ENCODE results near the gene STARD8.
A peak's percentile ranks its signal among the peaks of the same experiment; 100 is the strongest.
"Not testable (repeated sequence)": the region's sequence is repeated elsewhere in the genome, so short reads cannot be mapped to it uniquely, and the experiment has no call there.

Gene STARD8

GRCh38 chrX:68647156-68647957, at the start of gene STARD8:
TSS of gene STARD8 (plus strand) at chrX:68647666. CDS start at chrX:68647883, 217 bp downstream.
- DNase-seq (ENCODE audit: low read depth): peak; percentile 13

- no peak for DNase-seq (ENCODE audit: low read depth)
Measured at GRCh38 chrX:68598841-68599240, 48.6 kb upstream of the STARD8 start.

GRCh38 chrX:68599256-68600152, 48.0 kb upstream of the STARD8 start:
- DNase-seq (ENCODE audit: low read depth): no peak

- DNase-seq (ENCODE audit: low read depth): not testable (repeated sequence)
Measured at GRCh38 chrX:68604216-68604615, 43.2 kb upstream of the STARD8 start.

GRCh38 chrX:68614733-68615132, 32.7 kb upstream of the STARD8 start:
- DNase-seq (ENCODE audit: low read depth): not testable (repeated sequence)

GRCh38 chrX:68627986-68628385, 19.5 kb upstream of the STARD8 start:
- DNase-seq (ENCODE audit: low read depth): no peak

- not testable (repeated sequence) for DNase-seq (ENCODE audit: low read depth)
Measured at GRCh38 chrX:68629936-68630335, 17.5 kb upstream of the STARD8 start.

GRCh38 chrX:68631336-68631735, 16.1 kb upstream of the STARD8 start:
- peak; percentile 18 for DNase-seq (ENCODE audit: low read depth)

- no peak for DNase-seq (ENCODE audit: low read depth)
Measured at GRCh38 chrX:68632491-68632890, 15.0 kb upstream of the STARD8 start.

- no peak for DNase-seq (ENCODE audit: low read depth)
Measured at GRCh38 chrX:68633981-68634380, 13.5 kb upstream of the STARD8 start.

GRCh38 chrX:68634649-68635227, 12.7 kb upstream of the STARD8 start:
- peak; percentile 81 for DNase-seq (ENCODE audit: low read depth)

GRCh38 chrX:68640661-68641060, 6.8 kb upstream of the STARD8 start:
- DNase-seq (ENCODE audit: low read depth): no peak

- no peak for DNase-seq (ENCODE audit: low read depth)
Measured at GRCh38 chrX:68644861-68645260, 2.6 kb upstream of the STARD8 start.

GRCh38 chrX:68646421-68646820, 1.0 kb upstream of the STARD8 start:
- DNase-seq (ENCODE audit: low read depth): no peak

GRCh38 chrX:68648960-68649359, 1.5 kb downstream of the STARD8 start:
- DNase-seq (ENCODE audit: low read depth): peak; percentile 41

GRCh38 chrX:68650491-68650890, 3.0 kb downstream of the STARD8 start:
- DNase-seq (ENCODE audit: low read depth): peak; percentile 40

- no peak for DNase-seq (ENCODE audit: low read depth)
Measured at GRCh38 chrX:68651110-68651509, 3.6 kb downstream of the STARD8 start.

GRCh38 chrX:68652326-68653170, 5.1 kb downstream of the STARD8 start:
- no peak for DNase-seq (ENCODE audit: low read depth)

GRCh38 chrX:68654693-68655092, 7.2 kb downstream of the STARD8 start:
- no peak for DNase-seq (ENCODE audit: low read depth)

- not testable (repeated sequence) for DNase-seq (ENCODE audit: low read depth)
Measured at GRCh38 chrX:68656473-68656872, 9.0 kb downstream of the STARD8 start.

GRCh38 chrX:68658530-68658929, 11.1 kb downstream of the STARD8 start:
- DNase-seq (ENCODE audit: low read depth): no peak

- no peak for DNase-seq (ENCODE audit: low read depth)
Measured at GRCh38 chrX:68659385-68659784, 11.9 kb downstream of the STARD8 start.

All from amniotic epithelial cell (primary cell).